CD4-positive, alpha-beta T cell treated with Interferon gamma for 1 hour (primary cell): Measurements from ENCODE around the gene SLC30A10.
"Not testable (repeated sequence)": the region's sequence is repeated elsewhere in the genome, so short reads cannot be mapped to it uniquely, and the experiment has no call there.

ENCODE experiments used
- DNase-seq: peaks from one replicate; pipeline ENCODE4 v3.0.0-alpha.2; 2020

The SLC30A10 gene

GRCh38 chr1:219927298-219927955 lies 930 bp downstream of the SLC30A10 start:
- no peak for DNase-seq

GRCh38 chr1:219926363-219926998 lies 1.9 kb downstream of the SLC30A10 start:
- DNase-seq, result no peak

DNA sequence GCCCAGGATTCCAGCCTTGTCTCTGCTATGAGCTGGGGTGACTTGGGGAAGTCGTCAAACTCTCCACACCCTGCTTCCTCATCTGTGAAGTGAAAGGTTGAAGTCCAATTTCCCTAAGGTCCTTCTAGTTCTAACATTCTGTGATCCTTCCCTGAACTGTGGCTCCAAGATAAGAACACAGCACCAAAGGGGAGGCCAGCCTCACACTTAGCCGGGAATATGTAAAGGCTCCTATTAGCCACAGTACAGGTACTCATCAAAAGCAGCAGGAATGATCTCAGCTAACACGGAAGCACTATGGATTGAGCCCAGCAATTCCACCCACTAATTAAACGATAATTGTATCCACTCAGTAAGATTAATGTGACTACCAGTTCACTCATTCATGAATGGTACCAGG lies 4.0 kb downstream of the SLC30A10 start:
- DNase-seq, result no peak

- DNase-seq, result no peak
Observed at GRCh38 chr1:219917851-219918466, 10.4 kb downstream of the SLC30A10 start.

GRCh38 chr1:219917281-219917680 lies 11.1 kb downstream of the SLC30A10 start:
- no peak for DNase-seq

DNA sequence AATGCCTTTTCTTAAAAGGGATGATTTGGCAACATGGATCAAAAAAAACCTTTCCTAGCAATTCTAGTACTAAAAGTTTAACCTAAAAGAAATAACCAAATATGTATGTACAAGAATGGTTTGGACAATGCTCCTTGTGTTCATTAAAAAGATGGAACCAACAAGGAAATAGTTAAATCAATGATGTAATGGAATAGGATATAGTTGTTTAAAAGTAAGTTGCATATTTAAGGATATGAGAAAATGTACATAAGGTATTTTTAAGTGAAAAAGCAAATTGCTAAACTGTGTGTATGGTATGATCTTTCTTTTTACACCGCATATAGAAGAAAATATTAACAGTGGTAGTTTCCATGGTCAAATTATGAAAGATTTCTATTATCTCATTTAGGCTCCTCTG lies 12.1 kb downstream of the SLC30A10 start:
- no peak for DNase-seq

GRCh38 chr1:219913005-219913770 lies 15.2 kb downstream of the SLC30A10 start:
- DNase-seq, result no peak

GRCh38 chr1:219910716-219911115 lies 17.6 kb downstream of the SLC30A10 start:
- DNase-seq, result no peak

GRCh38 chr1:219909476-219909875 lies 18.9 kb downstream of the SLC30A10 start:
- DNase-seq, result no peak

- no peak for DNase-seq
Observed at GRCh38 chr1:219908170-219908569, 20.2 kb downstream of the SLC30A10 start.

DNA sequence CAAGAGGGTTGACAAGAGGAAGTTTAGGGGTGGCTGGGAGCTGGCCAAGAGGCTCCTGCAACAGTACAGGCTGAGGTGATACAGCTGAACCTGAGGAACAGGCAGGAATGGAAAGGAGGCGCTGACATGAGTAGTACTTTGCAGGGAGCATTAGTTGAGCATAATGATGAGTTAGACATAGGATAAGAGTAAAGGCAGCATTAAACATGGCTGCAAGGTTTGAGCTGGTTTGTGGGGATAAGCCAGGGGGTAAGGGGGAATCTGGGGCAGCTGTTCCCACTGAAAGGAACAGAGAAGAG lies 20.6 kb downstream of the SLC30A10 start:
- DNase-seq, result no peak

DNA sequence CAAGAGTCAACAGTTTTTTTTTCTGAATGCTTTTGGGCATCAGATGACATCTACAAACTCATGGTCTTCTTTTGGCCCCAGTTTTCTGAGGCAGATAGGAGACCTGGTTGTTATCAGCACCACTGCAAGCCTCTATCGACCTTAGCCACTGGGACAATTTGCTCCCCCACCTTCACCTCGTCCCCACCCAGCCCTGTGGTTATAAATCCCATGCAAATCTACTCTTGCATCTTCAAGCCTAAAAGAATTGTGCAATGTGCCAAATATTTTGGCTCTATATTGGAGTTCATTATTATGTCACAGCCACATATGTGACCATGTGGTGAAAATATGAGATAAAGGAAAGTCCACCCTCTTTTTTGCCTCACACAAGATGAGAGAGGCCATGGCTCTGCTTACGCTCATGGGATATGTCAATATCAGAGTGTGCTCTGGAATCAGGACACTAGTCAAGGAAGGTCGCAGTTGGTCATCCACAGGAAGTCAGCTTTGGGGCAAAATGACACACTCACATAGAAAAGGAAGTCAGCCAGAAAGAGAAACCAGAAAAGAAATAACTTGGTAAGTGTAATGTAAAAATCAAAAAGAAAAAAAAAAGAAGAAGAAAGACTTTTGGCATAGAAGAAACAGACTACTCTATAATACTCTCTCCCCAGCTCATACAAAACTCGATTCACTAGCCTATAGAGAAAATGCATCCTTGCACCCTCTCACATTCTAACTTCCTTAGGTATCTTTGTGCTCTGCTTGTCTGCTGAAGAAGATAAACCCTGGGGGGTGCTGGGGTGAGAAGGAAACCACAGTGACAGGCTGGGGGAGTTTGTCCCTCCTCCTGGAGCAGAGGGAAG lies 21.2 kb downstream of the SLC30A10 start:
- DNase-seq, result no peak

- not testable (repeated sequence) for DNase-seq
Observed at GRCh38 chr1:219906565-219906923, 21.8 kb downstream of the SLC30A10 start.

- no peak for DNase-seq
Observed at GRCh38 chr1:219905524-219905923, 22.8 kb downstream of the SLC30A10 start.

DNA sequence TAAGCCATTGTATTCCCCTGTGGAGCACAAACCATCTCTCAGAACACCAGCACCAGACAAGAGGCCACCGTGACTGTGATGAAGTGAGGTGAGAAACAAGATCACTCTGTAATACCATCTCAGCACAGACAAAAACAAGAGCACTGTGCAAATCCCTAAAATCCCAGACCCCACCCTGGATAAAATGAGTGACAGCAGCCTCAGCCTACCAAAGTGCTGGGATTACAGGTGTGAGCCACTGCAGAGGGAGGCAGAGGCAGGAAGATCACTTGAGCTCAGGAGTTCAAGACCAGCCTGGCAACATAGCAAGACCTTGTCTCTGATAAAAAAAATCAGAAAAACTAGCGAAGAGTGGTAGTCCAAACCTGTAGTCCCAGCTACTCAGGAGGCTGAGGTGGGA lies 23.4 kb downstream of the SLC30A10 start:
- no peak for DNase-seq

DNA sequence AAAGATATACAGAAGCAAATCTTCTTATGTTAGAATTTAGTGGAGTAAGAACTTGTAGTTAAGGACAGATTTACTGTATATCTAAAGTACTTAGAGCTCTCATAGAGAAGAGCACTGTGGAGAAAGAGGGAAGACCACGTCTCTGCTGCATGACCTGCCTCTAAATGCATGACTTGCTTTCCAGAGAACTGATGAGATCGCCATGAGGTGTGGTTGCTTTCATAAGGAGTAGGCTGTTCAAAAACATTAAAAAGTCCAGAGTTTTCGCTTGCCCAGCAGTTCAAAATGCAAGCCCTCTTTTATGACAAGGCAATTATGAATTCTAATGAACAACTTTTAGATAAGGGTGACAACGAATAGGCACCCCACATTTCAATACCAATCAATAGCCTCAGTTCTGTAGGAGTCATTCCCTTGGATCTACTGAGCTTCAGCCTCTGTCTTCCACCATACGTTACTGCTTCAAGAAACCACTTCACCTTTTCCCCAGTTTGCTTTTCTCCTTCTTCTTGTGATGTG lies 24.9 kb downstream of the SLC30A10 start:
- DNase-seq, result no peak

GRCh38 chr1:219902951-219903350 lies 25.4 kb downstream of the SLC30A10 start:
- DNase-seq, result no peak

- no peak for DNase-seq
Observed at GRCh38 chr1:219900882-219901281, 27.5 kb downstream of the SLC30A10 start.

DNA sequence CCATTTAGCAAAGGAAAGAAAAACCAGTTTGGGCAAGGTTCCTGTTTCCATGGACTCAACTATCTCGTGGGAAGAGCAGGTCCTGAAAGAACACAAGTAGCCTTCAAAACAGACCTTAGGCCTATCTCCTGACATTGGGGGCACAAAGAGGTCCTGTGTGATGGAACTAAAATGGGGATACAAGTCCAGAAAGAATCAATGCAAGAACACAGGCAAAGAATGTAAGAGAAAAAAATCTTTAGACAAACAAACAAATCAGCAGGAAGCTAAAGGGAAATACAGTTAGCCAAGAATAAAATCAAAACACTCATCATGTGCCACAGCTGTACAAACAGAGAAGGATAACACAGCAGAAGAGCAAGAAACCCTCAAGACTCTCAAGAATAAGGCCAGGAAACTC lies 28.2 kb downstream of the SLC30A10 start:
- no peak for DNase-seq

GRCh38 chr1:219898375-219898774 lies 30.0 kb downstream of the SLC30A10 start:
- DNase-seq, result no peak

GRCh38 chr1:219897914-219898313 lies 30.4 kb downstream of the SLC30A10 start:
- no peak for DNase-seq

DNA sequence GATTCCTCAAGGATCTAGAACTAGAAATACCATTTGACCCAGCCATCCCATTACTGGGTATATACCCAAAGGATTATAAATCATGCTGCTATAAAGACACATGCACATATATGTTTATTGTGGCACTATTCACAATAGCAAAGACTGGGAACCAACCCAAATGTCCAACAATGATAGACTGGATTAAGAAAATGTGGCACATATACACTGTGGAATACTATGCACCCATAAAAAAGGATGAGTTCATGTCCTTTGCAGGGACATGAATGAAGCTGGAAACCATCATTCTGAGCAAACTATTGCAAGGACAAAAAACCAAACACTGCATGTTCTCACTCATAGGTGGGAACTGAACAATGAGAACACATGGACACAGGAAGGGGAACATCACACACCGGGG lies 36.1 kb downstream of the SLC30A10 start:
- not testable (repeated sequence) for DNase-seq

GRCh38 chr1:219891846-219892245 lies 36.5 kb downstream of the SLC30A10 start:
- not testable (repeated sequence) for DNase-seq
